ENCODE measurements around the gene CCDC80. TPM values are rescaled to one million over a fixed set of nuclear protein-coding genes. Genes with fewer than 3 reads are reported as not detected.
A peak's percentile ranks its signal among the peaks of the same experiment; 100 is the strongest.
"Not testable (repeated sequence)": the region's sequence is repeated elsewhere in the genome, so short reads cannot be mapped to it uniquely, and the experiment has no call there.

Gene CCDC80
- total RNA-seq, 1 donor from 2014 or later = not detected

- peak overlapping the region; percentile 3 for H3K4me3 Mint-ChIP-seq
- POLR2A ChIA-PET = interaction anchor here (0.7 to 2.8 kb wide), 4 partner anchors 10 to 412 kb away, joined by 3 to 16 read pairs (median 5); partner anchors contain the start of genes ATG3, GTPBP8 and SLC35A5
Observed at GRCh38 chr3:112579232-112579631, 61.7 kb downstream of the CCDC80 start.

GRCh38 chr3:112572701-112573100, 68.2 kb downstream of the CCDC80 start:
- no peaks in the 10 kb centered on the region for H3K27me3 Mint-ChIP-seq
- ATAC-seq (ENCODE audit: low read depth) (no peak), DNase-seq (no peak)
- intact Hi-C loops (cut with micrococcal nuclease) = no loop called here
- H3K36me3 Mint-ChIP-seq (ENCODE audit: low read depth) = peaks cover 58% of the 10 kb centered on the region
- no peak overlapping the region for H3K4me3 Mint-ChIP-seq
- H3K4me1 Mint-ChIP-seq = peaks cover 11% of the 10 kb centered on the region
- ChIA-PET POLR2A (no interaction called here), CTCF (no interaction called here)
- H3K9me3 Mint-ChIP-seq = no peaks in the 10 kb centered on the region
- H3K27ac Mint-ChIP-seq = peak overlapping the region; percentile 9
- TF ChIP-seq, protein P1, sequence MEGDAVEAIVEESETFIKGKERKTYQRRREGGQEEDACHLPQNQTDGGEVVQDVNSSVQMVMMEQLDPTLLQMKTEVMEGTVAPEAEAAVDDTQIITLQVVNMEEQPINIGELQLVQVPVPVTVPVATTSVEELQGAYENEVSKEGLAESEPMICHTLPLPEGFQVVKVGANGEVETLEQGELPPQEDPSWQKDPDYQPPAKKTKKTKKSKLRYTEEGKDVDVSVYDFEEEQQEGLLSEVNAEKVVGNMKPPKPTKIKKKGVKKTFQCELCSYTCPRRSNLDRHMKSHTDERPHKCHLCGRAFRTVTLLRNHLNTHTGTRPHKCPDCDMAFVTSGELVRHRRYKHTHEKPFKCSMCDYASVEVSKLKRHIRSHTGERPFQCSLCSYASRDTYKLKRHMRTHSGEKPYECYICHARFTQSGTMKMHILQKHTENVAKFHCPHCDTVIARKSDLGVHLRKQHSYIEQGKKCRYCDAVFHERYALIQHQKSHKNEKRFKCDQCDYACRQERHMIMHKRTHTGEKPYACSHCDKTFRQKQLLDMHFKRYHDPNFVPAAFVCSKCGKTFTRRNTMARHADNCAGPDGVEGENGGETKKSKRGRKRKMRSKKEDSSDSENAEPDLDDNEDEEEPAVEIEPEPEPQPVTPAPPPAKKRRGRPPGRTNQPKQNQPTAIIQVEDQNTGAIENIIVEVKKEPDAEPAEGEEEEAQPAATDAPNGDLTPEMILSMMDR (IDR thresholded peaks at IDR 0.05) = no peak

More at GRCh38 chr3:112579232-112579631, 61.7 kb downstream of the CCDC80 start:
- Mint-ChIP-seq H3K36me3 (ENCODE audit: low read depth) (peaks cover 49% of the 10 kb centered on the region), H3K4me1 (peaks cover 22% of the 10 kb centered on the region), H3K9me3 (no peaks in the 10 kb centered on the region), H3K27me3 (no peaks in the 10 kb centered on the region), H3K27ac (peak overlapping the region; percentile 77)
- CTCF ChIA-PET = interaction anchor here (1.1 to 1.4 kb wide), 2 partner anchors 17 to 64 kb away, joined by 3 to 5 read pairs; partner anchors contain the start of genes ATG3 and SLC35A5
- ATAC-seq (ENCODE audit: low read depth) (peak; percentile 89), DNase-seq (no peak)
- intact Hi-C loops (cut with micrococcal nuclease) = loop anchor here (1.0 kb wide), 1 partner anchor 17 kb away; the partner anchor contains the start of gene SLC35A5
- TF ChIP-seq, protein P1 (IDR thresholded peaks at IDR 0.05) = no peak

DNA sequence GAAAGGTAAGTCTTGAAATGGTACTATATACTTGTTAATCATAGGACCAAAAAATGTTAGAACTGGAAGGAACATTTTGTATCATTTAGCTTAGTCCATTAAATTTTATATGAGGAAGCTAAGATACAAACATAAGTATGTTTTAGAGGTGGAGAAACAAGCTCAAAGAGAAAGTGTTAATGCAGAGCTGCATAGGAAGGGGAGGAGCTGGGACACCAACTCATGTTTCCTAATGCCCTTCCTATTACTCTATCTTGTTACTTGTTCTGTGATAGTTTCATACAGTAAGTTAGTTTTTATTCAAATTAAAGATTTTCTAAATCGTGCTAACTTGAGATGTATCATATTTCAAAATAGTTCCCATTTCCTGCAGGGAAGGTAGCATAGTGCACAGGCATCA, 71.7 kb downstream of the CCDC80 start:
- POLR2A ChIA-PET = interaction anchor here (1.0 kb wide), 1 partner anchor 10 kb away, joined by 6 read pairs; no protein-coding TSS in a partner anchor
- intact Hi-C loops (cut with micrococcal nuclease) = loop anchor here (10.0 kb wide), 1 partner anchor 286 kb away; no protein-coding TSS in a partner anchor
- Mint-ChIP-seq H3K36me3 (ENCODE audit: low read depth) (peaks cover 77% of the 10 kb centered on the region), H3K4me3 (no peak overlapping the region), H3K27ac (no peak overlapping the region), H3K4me1 (peaks cover 15% of the 10 kb centered on the region), H3K9me3 (no peaks in the 10 kb centered on the region), H3K27me3 (no peaks in the 10 kb centered on the region)
- ATAC-seq (ENCODE audit: low read depth) = no peak
- CTCF ChIA-PET = interaction anchor here (1.2 kb wide), 1 partner anchor 852 kb away, joined by 3 read pairs; no protein-coding TSS in a partner anchor
- DNase-seq = no peak
- TF ChIP-seq, protein P1 (IDR thresholded peaks at IDR 0.05) = no peak

DNA sequence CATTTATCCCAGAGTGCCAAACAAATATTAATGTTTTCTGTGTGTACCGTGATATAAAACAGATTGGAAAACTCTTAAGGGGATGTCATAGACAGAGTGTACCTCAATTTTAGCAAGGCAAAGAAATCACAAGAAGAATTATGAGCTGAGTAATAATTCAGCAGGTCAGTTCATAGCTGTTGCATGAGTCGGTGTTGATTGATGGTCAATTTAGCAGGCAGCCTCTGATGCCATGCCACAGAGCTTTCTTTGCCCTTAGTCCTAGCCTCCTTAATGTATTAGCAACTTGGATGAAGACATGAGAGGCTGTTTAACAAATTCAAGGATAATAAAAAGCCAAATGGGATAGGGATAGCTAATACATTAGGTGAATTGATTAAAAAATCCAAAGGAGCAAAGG, 72.3 kb downstream of the CCDC80 start:
- intact Hi-C loops (cut with micrococcal nuclease) = loop anchor here (10.0 kb wide), 1 partner anchor 286 kb away; no protein-coding TSS in a partner anchor
- H3K4me3 Mint-ChIP-seq = no peak overlapping the region
- no peak overlapping the region for H3K27ac Mint-ChIP-seq
- ChIA-PET CTCF (interaction anchor here (1.2 kb wide), 1 partner anchor 851 kb away, joined by 3 read pairs; no protein-coding TSS in a partner anchor), POLR2A (interaction anchor here (1.0 kb wide), 1 partner anchor 10 kb away, joined by 6 read pairs; no protein-coding TSS in a partner anchor)
- no peaks in the 10 kb centered on the region for H3K9me3 Mint-ChIP-seq
- H3K4me1 Mint-ChIP-seq = peaks cover 17% of the 10 kb centered on the region
- ATAC-seq (ENCODE audit: low read depth) (no peak), DNase-seq (no peak)
- TF ChIP-seq, protein P1 (IDR thresholded peaks at IDR 0.05) = no peak
- peaks cover 75% of the 10 kb centered on the region for H3K36me3 Mint-ChIP-seq (ENCODE audit: low read depth)
- H3K27me3 Mint-ChIP-seq = no peaks in the 10 kb centered on the region

DNA sequence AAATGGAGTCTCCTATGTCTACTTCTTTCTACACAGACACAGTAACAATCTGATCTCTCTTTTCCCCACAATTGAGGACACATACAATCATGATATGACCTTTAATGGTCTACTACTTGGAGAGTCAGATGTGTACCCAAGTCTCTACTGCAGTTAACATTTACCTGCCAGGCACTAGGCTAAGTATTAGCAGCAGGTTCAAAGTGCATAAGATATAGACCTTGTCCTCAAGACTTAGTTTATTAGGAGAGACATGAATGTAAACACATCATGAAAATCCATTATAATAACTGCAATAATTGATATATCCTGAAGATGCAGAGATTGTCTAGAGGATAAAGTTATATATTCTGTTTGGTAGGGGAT, 76.0 kb downstream of the CCDC80 start:
- intact Hi-C loops (cut with micrococcal nuclease) = loop anchor here (5.0 to 10.0 kb wide), 4 partner anchors 290 to 1647 kb away; partner anchors contain the start of genes ATP6V1A, NAA50 and SIDT1
- H3K4me3 Mint-ChIP-seq = no peak overlapping the region
- TF ChIP-seq, protein P1 (IDR thresholded peaks at IDR 0.05) = no peak
- no peaks in the 10 kb centered on the region for H3K9me3 Mint-ChIP-seq
- DNase-seq (no peak), ATAC-seq (ENCODE audit: low read depth) (no peak)
- peaks cover 62% of the 10 kb centered on the region for H3K36me3 Mint-ChIP-seq (ENCODE audit: low read depth)
- ChIA-PET CTCF (no interaction called here), POLR2A (interaction anchor here (0.7 kb wide), 1 partner anchor 453 kb away, joined by 3 read pairs; no protein-coding TSS in a partner anchor)
- H3K4me1 Mint-ChIP-seq = peaks cover 35% of the 10 kb centered on the region
- no peak overlapping the region for H3K27ac Mint-ChIP-seq
- no peaks in the 10 kb centered on the region for H3K27me3 Mint-ChIP-seq

- H3K4me3 Mint-ChIP-seq; ATAC-seq (ENCODE audit: low read depth); CTCF ChIA-PET; POLR2A ChIA-PET; H3K9me3 Mint-ChIP-seq; H3K27ac Mint-ChIP-seq; DNase-seq; H3K27me3 Mint-ChIP-seq: not testable (repeated sequence)
- intact Hi-C loops (cut with micrococcal nuclease) = loop anchor here (5.0 to 10.0 kb wide), 4 partner anchors 290 to 1648 kb away; partner anchors contain the start of genes ATP6V1A, NAA50 and SIDT1
- Mint-ChIP-seq H3K4me1 (peaks cover 40% of the 10 kb centered on the region), H3K36me3 (ENCODE audit: low read depth) (peaks cover 58% of the 10 kb centered on the region)
Observed at GRCh38 chr3:112564247-112564939, 76.5 kb downstream of the CCDC80 start.
